ENCODE results near the gene TPP2. TPM values are rescaled to one million over a fixed set of nuclear protein-coding genes. Genes with fewer than 3 reads are reported as not detected.

TPP2 gene
- total RNA-seq, 1 donor from 2014 or later, result 84.6 TPM

DNA sequence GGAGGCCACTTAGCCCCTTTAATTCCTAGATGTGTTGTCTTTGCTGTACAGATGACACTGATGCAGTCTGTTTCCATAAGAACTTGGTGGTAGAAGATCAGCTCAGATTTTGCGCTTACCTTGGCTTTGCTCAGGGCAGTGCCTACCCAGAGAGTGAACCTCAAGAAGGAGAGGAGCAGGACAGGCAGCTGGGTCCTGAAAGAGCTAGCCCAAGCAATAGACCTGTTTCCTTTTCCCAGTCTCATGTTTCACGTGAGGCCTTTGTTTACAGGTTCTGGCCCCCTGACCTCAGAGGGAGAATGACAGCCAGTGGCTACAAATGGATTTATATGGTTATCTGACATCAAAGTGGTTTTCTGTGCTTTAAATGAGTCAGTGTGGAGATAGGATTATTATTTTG lies 58.0 kb downstream of the TPP2 start:
- Mint-ChIP-seq H3K36me3 (ENCODE audit: unreplicated experiment) (peaks cover 11% of the 10 kb centered on the region), H3K27ac (ENCODE audit: unreplicated experiment) (no peak overlapping the region), H3K4me3 (ENCODE audit: unreplicated experiment) (no peak overlapping the region), H3K4me1 (ENCODE audit: low read depth, unreplicated experiment) (peaks cover 6% of the 10 kb centered on the region), H3K9me3 (ENCODE audit: unreplicated experiment) (no peaks in the 10 kb centered on the region), H3K27me3 (ENCODE audit: unreplicated experiment) (no peaks in the 10 kb centered on the region)
- no peak for DNase-seq
- TF ChIP-seq CTCF (IDR thresholded peaks at IDR 0.05; ENCODE audit: partially characterized antibody, unreplicated experiment), result no peak

DNA sequence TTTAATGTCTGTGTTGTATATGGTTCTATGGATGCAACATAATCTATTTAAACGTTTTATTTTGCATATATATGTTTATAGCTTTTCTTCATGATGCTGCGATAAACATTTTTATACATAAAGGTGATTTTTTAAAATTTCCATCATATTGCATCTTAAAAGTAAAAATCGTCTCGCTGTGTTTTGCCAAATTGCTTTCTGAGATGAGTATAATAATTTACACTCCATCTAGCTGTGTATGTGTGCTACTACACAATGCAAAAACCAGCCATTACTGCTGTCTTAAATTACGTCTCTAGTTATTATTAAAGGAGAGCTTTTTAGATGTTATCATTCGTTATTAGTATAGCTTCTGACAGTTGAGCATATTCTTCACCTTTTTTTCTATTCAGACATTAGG lies 60.8 kb downstream of the TPP2 start:
- Mint-ChIP-seq H3K27me3 (ENCODE audit: unreplicated experiment) (no peaks in the 10 kb centered on the region), H3K4me1 (ENCODE audit: low read depth, unreplicated experiment) (no peaks in the 10 kb centered on the region), H3K36me3 (ENCODE audit: unreplicated experiment) (peaks cover 11% of the 10 kb centered on the region), H3K4me3 (ENCODE audit: unreplicated experiment) (no peak overlapping the region), H3K9me3 (ENCODE audit: unreplicated experiment) (no peaks in the 10 kb centered on the region), H3K27ac (ENCODE audit: unreplicated experiment) (no peak overlapping the region)
- no peak for DNase-seq
- peak; percentile 56 for TF ChIP-seq CTCF (IDR thresholded peaks at IDR 0.05; ENCODE audit: partially characterized antibody, unreplicated experiment)

DNA sequence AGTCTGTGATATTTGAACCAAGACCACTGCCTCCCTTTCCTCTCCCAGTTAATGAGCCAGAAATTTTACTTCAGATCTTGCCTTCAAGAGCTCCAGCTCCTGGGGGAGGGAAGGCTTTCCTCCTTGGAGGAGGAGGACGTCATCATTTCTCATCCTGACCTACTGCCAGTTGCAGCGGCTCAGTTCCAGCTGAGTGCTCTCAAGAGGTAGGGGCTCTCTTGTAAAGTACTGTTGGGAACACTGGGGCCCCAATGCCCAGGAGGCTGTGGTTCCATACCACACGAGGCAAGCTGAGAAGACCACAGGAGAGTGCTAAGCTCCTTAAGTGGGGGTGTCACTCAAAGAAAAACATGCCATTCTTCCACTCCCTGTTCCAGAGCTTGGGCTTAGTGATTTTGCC lies 61.9 kb downstream of the TPP2 start:
- no peak for DNase-seq
- Mint-ChIP-seq H3K4me1 (ENCODE audit: low read depth, unreplicated experiment) (no peaks in the 10 kb centered on the region), H3K9me3 (ENCODE audit: unreplicated experiment) (no peaks in the 10 kb centered on the region), H3K27me3 (ENCODE audit: unreplicated experiment) (no peaks in the 10 kb centered on the region), H3K27ac (ENCODE audit: unreplicated experiment) (no peak overlapping the region), H3K4me3 (ENCODE audit: unreplicated experiment) (no peak overlapping the region), H3K36me3 (ENCODE audit: unreplicated experiment) (peaks cover 11% of the 10 kb centered on the region)
- no peak for TF ChIP-seq CTCF (IDR thresholded peaks at IDR 0.05; ENCODE audit: partially characterized antibody, unreplicated experiment)

- no peaks in the 10 kb centered on the region for H3K27me3 Mint-ChIP-seq (ENCODE audit: unreplicated experiment)
- no peaks in the 10 kb centered on the region for H3K9me3 Mint-ChIP-seq (ENCODE audit: unreplicated experiment)
- no peak for DNase-seq
- no peak for TF ChIP-seq CTCF (IDR thresholded peaks at IDR 0.05; ENCODE audit: partially characterized antibody, unreplicated experiment)
- no peaks in the 10 kb centered on the region for H3K4me1 Mint-ChIP-seq (ENCODE audit: low read depth, unreplicated experiment)
- H3K36me3 Mint-ChIP-seq (ENCODE audit: unreplicated experiment), result peaks cover 11% of the 10 kb centered on the region
- H3K27ac Mint-ChIP-seq (ENCODE audit: unreplicated experiment), result no peak overlapping the region
- H3K4me3 Mint-ChIP-seq (ENCODE audit: unreplicated experiment), result no peak overlapping the region
Observed at GRCh38 chr13:102659168-102659713, 62.5 kb downstream of the TPP2 start.

DNA sequence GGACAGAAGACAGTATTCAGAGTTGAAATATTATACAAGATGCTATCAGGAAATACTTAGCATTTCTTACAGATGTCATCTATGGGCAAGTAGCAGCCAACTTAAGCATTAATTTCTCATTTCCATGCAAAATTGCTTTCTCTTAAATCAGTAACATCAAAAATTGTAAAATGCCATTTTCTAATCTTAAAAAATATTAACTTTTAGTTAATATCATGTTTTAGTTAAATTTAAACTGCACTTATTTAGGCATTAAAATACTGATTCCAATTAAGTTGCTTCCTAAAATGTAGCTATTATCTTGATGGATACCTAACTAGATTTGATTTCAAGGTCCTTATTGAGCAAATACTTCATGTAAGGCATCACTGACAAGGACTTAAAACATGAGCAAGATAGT lies 70.2 kb downstream of the TPP2 start:
- no peak for TF ChIP-seq CTCF (IDR thresholded peaks at IDR 0.05; ENCODE audit: partially characterized antibody, unreplicated experiment)
- Mint-ChIP-seq H3K4me3 (ENCODE audit: unreplicated experiment) (no peak overlapping the region), H3K4me1 (ENCODE audit: low read depth, unreplicated experiment) (no peaks in the 10 kb centered on the region), H3K36me3 (ENCODE audit: unreplicated experiment) (peaks cover 37% of the 10 kb centered on the region), H3K27ac (ENCODE audit: unreplicated experiment) (no peak overlapping the region), H3K27me3 (ENCODE audit: unreplicated experiment) (peaks cover 4% of the 10 kb centered on the region), H3K9me3 (ENCODE audit: unreplicated experiment) (peaks cover 8% of the 10 kb centered on the region)
- DNase-seq, result no peak
